ENCODE measurements around the gene C2CD2. TPM values are rescaled to one million over a fixed set of nuclear protein-coding genes. Genes with fewer than 3 reads are reported as not detected.

Gene C2CD2
- polyA plus RNA-seq, 1 of the 3 experiments (the other 2 are of a cell fraction) = 9.7 TPM

- TF ChIP-seq SMC3 (IDR thresholded peaks at IDR 0.05; ENCODE audit: low read depth, low read length) = no peak
- no peak for TF ChIP-seq NRF1 (IDR thresholded peaks at IDR 0.05; ENCODE audit: low read depth, low read length)
- no peak for TF ChIP-seq TCF12 (IDR thresholded peaks at IDR 0.05)
- TF ChIP-seq MXI1 (IDR thresholded peaks at IDR 0.05; ENCODE audit: low read depth, low read length) = no peak
- TF ChIP-seq GABPA (IDR thresholded peaks at IDR 0.05; ENCODE audit: low read depth) = no peak
Measured at GRCh38 chr21:41943851-41944250, 10.0 kb downstream of the C2CD2 start (continued).

GRCh38 chr21:41942457-41942856 is 11.4 kb downstream of the C2CD2 start:
- ChIA-PET POLR2A (no interaction called here), CTCF (interaction anchor here (1.7 kb wide), 1 partner anchor 166 kb away, joined by 5 read pairs; no protein-coding TSS in a partner anchor)
- no peak overlapping the region for H3K27ac ChIP-seq (ENCODE audit: low read depth in 2 of 2, low read length in 1 of 2)
- H3K27me3 ChIP-seq (ENCODE audit: insufficient read depth) = no peaks in the 10 kb centered on the region
- TF ChIP-seq JUND (IDR thresholded peaks at IDR 0.05) (no peak), TAF1 (IDR thresholded peaks at IDR 0.05; ENCODE audit: borderline replicate concordance, low read depth, low read length) (no peak), FOXM1 (IDR thresholded peaks at IDR 0.05; ENCODE audit: low read depth) (no peak), EZH2phosphoT487 (IDR thresholded peaks at IDR 0.05; ENCODE audit: borderline replicate concordance, low read depth) (no peak), RCOR1 (IDR thresholded peaks at IDR 0.05; ENCODE audit: low read length) (no peak)
- no peak overlapping the region for H3K4me2 ChIP-seq
- peaks cover 30% of the 10 kb centered on the region for H3K79me2 ChIP-seq (ENCODE audit: insufficient read depth)
- H3K9me3 ChIP-seq = no peaks in the 10 kb centered on the region
- H3K4me3 ChIP-seq (ENCODE audit: low read depth in 2 of 2, low read length in 1 of 2) = no peak overlapping the region
- no peak overlapping the region for H2AFZ ChIP-seq (ENCODE audit: low read depth)
- WGBS (ENCODE audit: low lambda C conversion rate) = 89% methylated on average over 7 of the region's 9 CpGs
- no peaks in the 10 kb centered on the region for H3F3A ChIP-seq (replicated peaks; ENCODE audit: insufficient read depth)
- H3K36me3 ChIP-seq (replicated peaks in 1 of 2; ENCODE audit: control insufficient read depth in 1 of 2, insufficient read depth in 2 of 2, low read length in 1 of 2) = no peaks in the 10 kb centered on the region
- H4K20me1 ChIP-seq (ENCODE audit: insufficient read depth) = 0 out of 2 replicates have a peak, but pooled peaks cover 4% of the 10 kb centered on the region
- no peak overlapping the region for H3K9ac ChIP-seq
- DNase-seq = no peak
- H3K9me2 ChIP-seq = no peaks in the 10 kb centered on the region
- no peaks in the 10 kb centered on the region for H3K4me1 ChIP-seq (ENCODE audit: control insufficient read depth in 1 of 2, insufficient read depth in 2 of 2, low read depth in 1 of 2, low read length in 1 of 2)

GRCh38 chr21:41941941-41942340 is 11.9 kb downstream of the C2CD2 start:
- no peak overlapping the region for H3K9ac ChIP-seq
- H3K36me3 ChIP-seq (replicated peaks in 1 of 2; ENCODE audit: control insufficient read depth in 1 of 2, insufficient read depth in 2 of 2, low read length in 1 of 2) = no peaks in the 10 kb centered on the region
- 97% methylated on average over 12 of the region's 12 CpGs for WGBS (ENCODE audit: low lambda C conversion rate)
- H3K9me3 ChIP-seq = no peaks in the 10 kb centered on the region
- no peak overlapping the region for H3K4me3 ChIP-seq (ENCODE audit: low read depth in 2 of 2, low read length in 1 of 2)
- no peak for DNase-seq
- no peaks in the 10 kb centered on the region for H3F3A ChIP-seq (replicated peaks; ENCODE audit: insufficient read depth)
- H3K79me2 ChIP-seq (ENCODE audit: insufficient read depth) = peaks cover 30% of the 10 kb centered on the region
- H2AFZ ChIP-seq (ENCODE audit: low read depth) = no peak overlapping the region
- no peak overlapping the region for H3K4me2 ChIP-seq
- POLR2A ChIA-PET = interaction anchor here (1.1 kb wide), 1 partner anchor 11 kb away, joined by 3 read pairs; no protein-coding TSS in a partner anchor
- CTCF ChIA-PET = no interaction called here
- H3K9me2 ChIP-seq = no peaks in the 10 kb centered on the region
- H4K20me1 ChIP-seq (ENCODE audit: insufficient read depth) = 0 out of 2 replicates have a peak, but pooled peaks cover 4% of the 10 kb centered on the region
- H3K27me3 ChIP-seq (ENCODE audit: insufficient read depth) = no peaks in the 10 kb centered on the region
- H3K27ac ChIP-seq (ENCODE audit: low read depth in 2 of 2, low read length in 1 of 2) = no peak overlapping the region
- H3K4me1 ChIP-seq (ENCODE audit: control insufficient read depth in 1 of 2, insufficient read depth in 2 of 2, low read depth in 1 of 2, low read length in 1 of 2) = no peaks in the 10 kb centered on the region
- TF ChIP-seq SIN3A (IDR thresholded peaks at IDR 0.05; ENCODE audit: borderline replicate concordance, low read depth, low read length) (no peak), RFX5 (IDR thresholded peaks at IDR 0.05; ENCODE audit: low read length) (no peak), MXI1 (IDR thresholded peaks at IDR 0.05; ENCODE audit: low read depth, low read length) (no peak), TEAD4 (IDR thresholded peaks at IDR 0.05; ENCODE audit: borderline replicate concordance, insufficient read depth) (no peak), CHD2 (IDR thresholded peaks at IDR 0.05; ENCODE audit: low read length, partially characterized antibody) (no peak)
